ENCODE results near the gene QRFP. TPM values are rescaled to one million over a fixed set of nuclear protein-coding genes. Genes with fewer than 3 reads are reported as not detected.
"Not testable (repeated sequence)": the region's sequence is repeated elsewhere in the genome, so short reads cannot be mapped to it uniquely, and the experiment has no call there.

Gene QRFP
- total RNA-seq, 4 donors from 2014 or later = not detected

- Histone ChIP-seq H3K4me3 (no peak overlapping the region), H3K27me3 (peaks cover 7 to 30% (median 24%) of the 10 kb centered on the region in 3 donors), H3K9me3 (no peaks in the 10 kb centered on the region), H3K36me3 (no peaks in the 10 kb centered on the region), H3K27ac (no peak overlapping the region), H3K4me1 (no peaks in the 10 kb centered on the region)
- intact Hi-C loops (cut with DNase I; ENCODE audit: low total_unique reads) (no loop called here), in situ Hi-C loops (cut with MboI; ENCODE audit: low sequenced_read_pairs in 4 of 4) (no loop called here)
- no peak for TF ChIP-seq POLR2A (IDR thresholded peaks at IDR 0.05)
- TF ChIP-seq, protein P1, sequence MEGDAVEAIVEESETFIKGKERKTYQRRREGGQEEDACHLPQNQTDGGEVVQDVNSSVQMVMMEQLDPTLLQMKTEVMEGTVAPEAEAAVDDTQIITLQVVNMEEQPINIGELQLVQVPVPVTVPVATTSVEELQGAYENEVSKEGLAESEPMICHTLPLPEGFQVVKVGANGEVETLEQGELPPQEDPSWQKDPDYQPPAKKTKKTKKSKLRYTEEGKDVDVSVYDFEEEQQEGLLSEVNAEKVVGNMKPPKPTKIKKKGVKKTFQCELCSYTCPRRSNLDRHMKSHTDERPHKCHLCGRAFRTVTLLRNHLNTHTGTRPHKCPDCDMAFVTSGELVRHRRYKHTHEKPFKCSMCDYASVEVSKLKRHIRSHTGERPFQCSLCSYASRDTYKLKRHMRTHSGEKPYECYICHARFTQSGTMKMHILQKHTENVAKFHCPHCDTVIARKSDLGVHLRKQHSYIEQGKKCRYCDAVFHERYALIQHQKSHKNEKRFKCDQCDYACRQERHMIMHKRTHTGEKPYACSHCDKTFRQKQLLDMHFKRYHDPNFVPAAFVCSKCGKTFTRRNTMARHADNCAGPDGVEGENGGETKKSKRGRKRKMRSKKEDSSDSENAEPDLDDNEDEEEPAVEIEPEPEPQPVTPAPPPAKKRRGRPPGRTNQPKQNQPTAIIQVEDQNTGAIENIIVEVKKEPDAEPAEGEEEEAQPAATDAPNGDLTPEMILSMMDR (IDR thresholded peaks at IDR 0.05 in 4 of 5, conservative IDR thresholded peaks at IDR 0.05 in 1 of 5) = no peak
- no peak for ATAC-seq
- DNase-seq = no peak
Observed at GRCh38 chr9:130911254-130912049, 14.8 kb upstream of the QRFP start.

GRCh38 chr9:130910670-130911069 is 14.1 kb upstream of the QRFP start:
- in situ Hi-C loops (cut with MboI; ENCODE audit: low sequenced_read_pairs in 4 of 4); H3K9me3 ChIP-seq; H3K36me3 ChIP-seq; H3K4me1 ChIP-seq; ATAC-seq; DNase-seq; H3K4me3 ChIP-seq; H3K27ac ChIP-seq; intact Hi-C loops (cut with DNase I; ENCODE audit: low total_unique reads): not testable (repeated sequence)
- H3K27me3 ChIP-seq = peaks cover 7 to 30% (median 17%) of the 10 kb centered on the region in 3 donors

DNA sequence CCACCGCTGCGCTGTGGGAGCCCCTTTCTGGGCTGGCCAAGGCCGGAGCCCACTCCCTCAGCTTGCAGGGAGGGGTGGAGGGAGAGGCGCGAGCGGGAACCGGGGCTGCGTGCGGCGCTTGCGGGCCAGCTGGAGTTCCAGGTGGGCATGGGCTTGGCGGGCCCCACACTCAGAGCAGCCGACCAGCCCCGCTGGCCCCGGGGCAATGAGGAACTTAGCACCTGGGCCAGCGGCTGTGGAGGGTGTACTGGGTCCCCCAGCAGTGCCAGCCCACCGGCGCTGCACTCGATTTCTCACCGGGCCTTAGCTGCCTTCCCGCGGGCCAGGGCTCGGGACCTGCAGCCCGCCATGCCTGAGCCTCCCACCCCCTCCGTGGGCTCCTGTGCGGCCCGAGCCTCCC is 13.4 kb upstream of the QRFP start:
- ATAC-seq; in situ Hi-C loops (cut with MboI; ENCODE audit: low sequenced_read_pairs in 4 of 4); H3K27ac ChIP-seq; H3K9me3 ChIP-seq; H3K4me3 ChIP-seq; DNase-seq; H3K36me3 ChIP-seq; H3K4me1 ChIP-seq; intact Hi-C loops (cut with DNase I; ENCODE audit: low total_unique reads): not testable (repeated sequence)
- peaks cover 7 to 30% (median 16%) of the 10 kb centered on the region in 3 donors for H3K27me3 ChIP-seq

- no peak overlapping the region for H3K4me3 ChIP-seq
- DNase-seq (no peak), ATAC-seq (no peak)
- no peaks in the 10 kb centered on the region for H3K36me3 ChIP-seq
- peaks cover 7 to 21% (median 8%) of the 10 kb centered on the region in 3 donors for H3K27me3 ChIP-seq
- in situ Hi-C loops (cut with MboI; ENCODE audit: low sequenced_read_pairs in 4 of 4) (no loop called here), intact Hi-C loops (cut with DNase I; ENCODE audit: low total_unique reads) (no loop called here)
- no peak overlapping the region for H3K27ac ChIP-seq
- TF ChIP-seq, protein P1 (IDR thresholded peaks at IDR 0.05 in 4 of 5, conservative IDR thresholded peaks at IDR 0.05 in 1 of 5) = no peak
- no peak for TF ChIP-seq POLR2A (IDR thresholded peaks at IDR 0.05)
- no peaks in the 10 kb centered on the region for H3K4me1 ChIP-seq
- H3K9me3 ChIP-seq = no peaks in the 10 kb centered on the region
Observed at GRCh38 chr9:130908878-130909355, 12.3 kb upstream of the QRFP start.

DNA sequence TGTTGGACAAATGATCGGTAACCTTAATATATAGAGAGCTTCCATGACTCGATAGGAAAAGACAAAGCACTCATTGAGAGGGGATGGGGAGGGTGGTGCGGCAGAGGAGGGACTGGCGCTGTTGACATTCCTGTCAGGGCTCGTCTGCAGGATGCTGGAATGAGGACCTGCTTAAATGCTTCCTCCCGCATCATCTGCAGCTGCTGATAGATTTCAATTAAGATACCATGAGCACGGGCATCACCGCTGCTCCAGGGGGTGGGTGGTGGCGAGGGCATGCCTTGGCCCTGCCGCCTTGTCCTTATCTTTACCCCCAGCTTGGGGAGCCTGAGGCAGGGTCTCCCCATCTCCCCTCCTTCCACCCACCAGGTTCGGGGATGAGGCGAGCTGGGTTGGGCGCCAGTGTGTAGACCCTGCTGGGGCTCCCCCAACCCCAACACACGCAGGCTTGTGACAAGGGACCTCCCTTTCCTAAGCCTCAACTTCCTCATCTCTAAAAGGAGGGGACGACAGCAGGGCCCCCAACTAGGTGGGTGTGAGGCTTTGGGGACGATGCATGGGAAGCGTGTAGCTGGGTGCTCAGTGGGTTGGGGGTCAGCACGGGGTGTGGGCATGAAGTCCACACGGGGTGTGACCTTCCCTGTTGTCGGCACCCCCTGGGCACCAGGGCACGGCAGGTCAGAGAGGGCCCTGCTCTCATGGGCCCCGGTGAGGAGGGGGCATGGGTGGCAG is 11.7 kb upstream of the QRFP start:
- no peak overlapping the region for H3K4me3 ChIP-seq
- TF ChIP-seq, protein P1 (IDR thresholded peaks at IDR 0.05 in 4 of 5, conservative IDR thresholded peaks at IDR 0.05 in 1 of 5) = no peak
- no peak for TF ChIP-seq POLR2A (IDR thresholded peaks at IDR 0.05)
- H3K36me3 ChIP-seq = no peaks in the 10 kb centered on the region
- H3K4me1 ChIP-seq = no peaks in the 10 kb centered on the region
- H3K27ac ChIP-seq = no peak overlapping the region
- no peaks in the 10 kb centered on the region for H3K9me3 ChIP-seq
- ATAC-seq (no peak), DNase-seq (no peak)
- H3K27me3 ChIP-seq = peaks cover 5 to 18% (median 10%) of the 10 kb centered on the region in 3 donors
- in situ Hi-C loops (cut with MboI; ENCODE audit: low sequenced_read_pairs in 4 of 4) = no loop called here
- intact Hi-C loops (cut with DNase I; ENCODE audit: low total_unique reads) = no loop called here

Measured in gastrocnemius medialis (tissue), 4 donors.